ENCODE measurements around the gene PRKN. TPM values are rescaled to one million over a fixed set of nuclear protein-coding genes. Genes with fewer than 3 reads are reported as not detected.

The PRKN gene
- total RNA-seq, 1 donor from 2014 or later = 0.91 TPM

DNA sequence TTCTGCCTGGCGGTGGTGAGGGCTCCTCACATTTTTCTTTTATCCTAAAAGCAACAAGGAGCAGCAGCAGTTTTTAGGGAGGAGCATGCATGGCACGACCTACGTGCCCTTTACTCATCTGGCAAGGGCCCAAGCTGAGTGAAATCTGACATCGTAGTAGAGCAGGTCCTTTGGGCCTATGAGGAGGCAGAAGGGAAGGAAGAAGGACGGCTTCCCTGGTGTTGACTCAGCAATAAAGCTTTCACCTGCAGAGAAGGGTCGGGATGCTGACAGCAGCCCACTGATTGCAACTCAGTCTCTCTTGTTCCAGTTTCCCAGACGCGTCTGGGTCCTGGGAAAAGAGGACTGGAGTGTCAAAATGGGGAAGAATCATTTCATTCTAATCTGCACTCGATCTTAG lies 1044.6 kb downstream of the PRKN start:
- intact Hi-C loops (cut with micrococcal nuclease) = no loop called here

DNA sequence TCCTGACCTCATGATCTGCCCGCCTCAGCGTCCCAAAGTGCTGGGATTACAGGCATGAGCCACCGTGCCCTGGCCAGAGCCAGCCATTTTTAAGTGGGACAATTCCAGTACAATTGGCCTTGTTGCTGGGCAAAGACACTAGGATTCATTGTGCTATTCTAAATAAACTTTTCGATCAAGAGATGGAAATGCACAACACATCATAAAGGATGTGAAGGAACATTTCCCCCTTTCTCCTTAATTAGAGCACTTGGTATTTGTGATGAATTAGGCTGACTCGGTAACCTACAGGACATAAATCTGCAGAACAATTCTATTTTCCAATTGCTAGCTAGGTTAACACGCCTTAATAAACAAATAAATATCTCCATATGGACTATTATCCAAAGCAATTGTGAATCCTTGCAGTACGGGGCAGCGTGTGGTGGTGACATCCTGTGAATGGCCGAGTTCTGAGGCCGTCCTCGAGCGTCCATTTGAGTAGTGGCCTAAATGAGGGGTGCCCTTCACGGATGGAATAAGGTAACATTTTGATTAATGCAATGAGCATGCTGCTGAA lies 1047.5 kb downstream of the PRKN start:
- intact Hi-C loops (cut with micrococcal nuclease) = no loop called here

DNA sequence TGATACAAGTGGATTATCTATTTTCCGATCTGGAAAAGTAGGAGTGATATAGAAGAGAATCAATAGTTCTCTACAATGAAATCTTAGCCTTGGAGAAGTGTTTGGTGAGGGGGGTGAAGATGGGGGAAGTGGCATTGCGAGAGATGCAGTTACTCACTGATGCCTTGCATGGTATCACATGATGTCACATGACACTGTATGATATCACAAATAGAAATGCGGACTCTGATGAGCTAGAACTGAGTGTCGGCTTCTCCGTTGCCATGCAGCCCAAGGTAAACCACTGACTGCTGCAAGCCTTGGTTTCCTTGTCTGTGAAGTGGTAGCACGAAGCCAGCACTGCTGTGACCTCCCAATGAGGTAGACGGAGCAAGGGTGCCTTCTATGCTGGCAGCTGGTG lies 1050.4 kb downstream of the PRKN start:
- intact Hi-C loops (cut with micrococcal nuclease) = no loop called here

DNA sequence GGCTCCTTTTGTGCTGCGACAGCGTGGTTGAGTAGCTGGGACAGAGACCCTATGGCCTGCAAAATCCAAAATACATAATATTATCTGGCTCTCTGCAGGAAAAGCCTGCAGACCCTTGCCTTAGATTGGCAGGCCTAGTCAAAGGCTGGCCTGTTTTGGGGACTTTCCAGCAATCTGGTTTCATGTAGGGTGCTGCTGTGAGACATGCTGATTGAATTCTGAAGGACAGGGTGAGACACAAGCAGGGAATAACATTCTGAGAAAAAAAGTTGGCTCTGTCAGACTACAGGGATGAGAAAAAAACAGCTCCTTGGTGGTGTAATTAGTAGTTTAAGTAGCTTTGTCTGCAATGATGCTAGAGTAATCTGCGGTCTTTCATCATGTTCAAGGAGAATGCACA lies 1051.0 kb downstream of the PRKN start:
- intact Hi-C loops (cut with micrococcal nuclease) = no loop called here

DNA sequence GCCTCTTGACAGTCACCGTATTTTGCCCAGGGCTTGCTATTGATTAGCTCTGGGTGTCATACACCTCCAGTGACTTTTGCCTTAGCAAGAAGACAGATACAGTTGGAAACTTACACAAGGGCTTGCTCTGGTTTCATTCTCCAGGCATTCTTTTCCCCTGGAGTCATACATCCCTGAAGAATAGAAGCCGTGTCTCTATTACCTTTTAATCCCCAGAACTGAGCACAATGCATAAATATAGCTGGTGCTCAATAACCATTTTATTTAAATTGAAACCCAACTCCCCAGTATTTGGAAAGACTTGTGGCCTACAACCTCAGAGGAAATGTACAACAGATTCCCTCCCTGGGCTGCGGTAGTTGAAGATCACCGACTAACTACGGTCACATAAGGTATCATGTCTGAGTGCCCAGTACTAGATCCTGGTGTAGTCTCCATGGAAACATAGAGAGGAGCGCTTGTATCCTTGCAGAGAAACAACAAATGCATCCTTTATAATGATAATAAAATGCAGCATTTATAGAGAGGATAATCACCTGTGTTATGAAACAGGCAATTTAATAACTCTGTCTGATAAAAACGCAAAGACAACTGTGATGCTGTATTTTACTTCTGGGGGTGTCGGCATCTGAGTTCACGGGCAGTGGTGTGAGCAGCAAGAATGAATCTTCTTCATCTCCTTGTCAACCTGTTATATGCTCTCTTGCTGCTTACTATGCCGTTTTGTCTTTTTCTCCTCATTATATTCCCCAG lies 1052.5 kb downstream of the PRKN start:
- intact Hi-C loops (cut with micrococcal nuclease) = no loop called here

DNA sequence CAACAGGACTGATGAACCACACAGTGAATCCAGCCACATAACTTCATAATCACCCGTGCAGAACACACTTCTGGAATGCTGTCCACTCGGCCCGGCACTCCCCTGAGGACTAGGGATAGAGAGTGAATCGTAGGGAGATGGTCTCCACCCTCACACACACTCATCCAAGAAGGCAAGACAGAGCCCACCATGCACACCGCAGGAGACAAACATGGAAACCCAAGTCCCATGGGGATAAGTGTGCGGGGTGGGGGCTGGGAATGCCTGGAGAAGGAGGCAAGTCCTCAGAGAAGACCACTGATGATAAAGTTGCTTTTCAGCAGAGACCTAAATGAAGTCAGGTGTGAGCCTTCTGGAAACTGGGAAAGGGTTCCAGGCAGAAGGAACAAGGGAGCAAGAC lies 1054.5 kb downstream of the PRKN start:
- intact Hi-C loops (cut with micrococcal nuclease) = no loop called here

DNA sequence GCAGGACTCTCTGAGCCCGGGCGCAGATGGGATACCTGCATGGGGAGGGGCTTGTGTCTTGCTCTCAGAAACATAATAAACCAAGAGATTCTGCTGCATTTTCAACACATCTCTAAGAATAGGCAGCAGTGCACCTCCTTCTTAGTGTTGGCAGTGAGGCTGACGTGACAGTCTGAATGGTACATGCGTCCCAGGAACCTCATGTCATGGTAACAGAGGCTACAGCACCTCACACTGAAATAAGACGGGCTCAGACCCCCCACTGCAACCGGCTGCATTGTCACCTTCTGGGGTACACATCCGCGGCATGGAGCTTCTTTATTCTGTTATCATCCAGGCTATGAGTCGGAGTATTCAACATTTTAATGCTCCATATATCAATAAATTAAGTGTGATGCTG lies 1056.4 kb downstream of the PRKN start:
- intact Hi-C loops (cut with micrococcal nuclease) = no loop called here

DNA sequence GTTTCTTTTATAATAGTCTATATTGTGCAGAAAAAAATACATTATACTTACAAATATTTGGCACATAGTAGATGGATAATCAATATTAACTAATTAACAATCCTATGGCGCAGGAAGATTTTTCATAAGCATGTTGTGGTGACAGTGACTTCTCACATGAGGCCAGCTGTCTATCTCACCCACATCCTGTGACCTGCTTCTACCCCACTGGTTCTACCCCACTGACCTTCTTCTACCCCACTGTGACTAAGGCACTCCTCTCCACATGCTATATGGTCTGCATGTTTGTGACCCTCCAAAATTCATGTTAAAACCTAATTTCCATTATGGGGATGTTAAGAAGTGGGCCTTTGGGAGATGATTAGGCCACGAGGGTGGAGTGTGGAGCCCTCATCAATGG lies 1058.9 kb downstream of the PRKN start:
- intact Hi-C loops (cut with micrococcal nuclease) = no loop called here

DNA sequence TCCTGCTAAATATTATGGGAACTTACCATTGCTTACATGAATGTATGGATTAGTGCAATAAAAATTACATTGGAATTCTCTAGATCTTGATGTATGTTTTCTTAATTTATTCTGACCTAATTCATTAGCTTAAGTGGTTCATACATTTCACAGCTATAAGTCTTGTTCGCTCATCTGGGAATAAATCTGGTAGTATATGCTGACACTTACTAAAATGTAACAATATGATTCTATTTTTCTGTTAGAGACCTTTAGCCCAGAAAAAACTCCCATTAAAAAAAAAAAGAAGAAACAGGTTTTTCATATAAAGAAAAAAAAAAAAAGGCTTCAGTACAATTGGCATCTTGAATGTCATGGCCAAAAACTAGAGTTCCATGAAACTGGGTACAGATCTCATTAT lies 1059.6 kb downstream of the PRKN start:
- intact Hi-C loops (cut with micrococcal nuclease) = no loop called here

DNA sequence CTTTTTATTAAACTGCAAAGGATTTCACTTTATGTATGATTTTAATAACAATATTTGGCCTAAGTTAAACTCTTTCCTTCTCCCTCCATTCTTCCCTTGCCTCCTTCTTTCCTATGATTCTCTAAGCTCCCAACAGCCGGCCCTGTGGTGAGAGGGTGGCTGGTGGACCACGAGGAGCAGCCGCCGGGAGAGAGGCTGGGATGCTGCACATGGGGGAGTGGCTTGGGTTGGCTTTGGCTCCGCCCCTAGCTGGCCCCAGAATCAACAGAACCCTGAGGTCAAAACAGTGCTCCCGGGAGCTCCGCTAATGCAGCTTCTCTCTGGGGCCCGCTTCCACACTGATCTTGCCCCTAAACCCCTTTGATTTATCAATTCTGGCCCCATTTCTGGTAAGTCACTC lies 1063.9 kb downstream of the PRKN start:
- intact Hi-C loops (cut with micrococcal nuclease) = no loop called here

DNA sequence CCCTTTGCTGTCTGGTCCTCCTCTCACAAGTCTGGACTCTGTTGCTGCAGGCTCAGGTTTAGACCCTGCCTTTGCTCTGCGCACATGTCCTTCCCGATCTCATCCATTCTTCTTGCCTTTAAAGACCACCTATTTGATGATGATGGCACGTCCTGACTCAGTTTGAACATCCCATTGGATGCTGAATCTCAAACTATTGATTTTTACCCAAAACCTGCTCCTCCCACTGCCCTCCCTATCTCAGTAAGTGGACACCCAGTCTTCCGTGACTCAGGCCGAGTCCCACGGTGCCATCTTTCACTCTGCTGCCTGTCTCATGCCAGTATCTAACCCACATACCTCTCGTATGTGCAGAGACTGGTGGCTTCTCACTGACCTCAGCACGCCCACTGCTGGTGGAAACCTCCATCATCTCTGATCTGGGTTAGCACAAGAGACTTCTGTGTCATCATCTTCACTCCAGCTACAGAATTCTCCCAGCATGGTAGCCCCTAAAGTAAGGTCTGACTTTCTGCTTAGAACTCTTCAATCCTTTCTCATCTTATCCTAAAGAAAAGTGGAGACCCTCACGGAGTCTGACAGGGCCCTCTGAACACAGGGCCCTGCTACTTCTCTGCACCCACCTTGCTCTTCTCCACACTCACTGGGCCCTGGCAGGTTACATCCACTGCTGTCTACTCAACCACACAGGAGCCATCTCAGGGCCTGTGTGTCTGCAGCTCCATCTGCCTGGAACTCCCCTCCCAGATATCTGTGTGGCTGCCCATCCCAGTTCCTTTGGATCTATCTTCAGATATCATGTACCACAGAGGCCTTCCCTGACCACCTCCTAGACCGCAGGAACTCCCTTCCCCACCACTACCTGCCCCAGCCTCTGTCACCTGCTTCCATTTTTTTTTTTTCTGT lies 1066.6 kb downstream of the PRKN start:
- intact Hi-C loops (cut with micrococcal nuclease) = no loop called here

DNA sequence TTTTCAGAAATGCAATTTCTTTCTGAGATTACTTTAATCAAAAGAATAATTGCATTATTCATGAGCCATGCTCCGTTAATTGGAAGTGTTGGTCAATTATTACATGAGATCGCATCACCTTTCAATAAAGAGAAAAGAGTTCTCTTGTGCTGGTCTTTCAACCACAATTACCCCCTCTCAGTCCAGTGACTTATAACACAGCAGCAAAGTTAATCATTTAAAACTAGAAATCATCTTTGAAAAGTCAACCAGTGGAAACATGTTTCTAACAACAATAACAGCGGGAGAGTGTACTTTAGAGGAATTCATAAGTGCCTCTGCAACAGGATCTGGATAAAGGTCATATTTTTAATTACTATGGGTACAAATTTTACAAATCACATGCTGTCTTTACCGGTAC lies 1069.4 kb downstream of the PRKN start:
- intact Hi-C loops (cut with micrococcal nuclease) = no loop called here

DNA sequence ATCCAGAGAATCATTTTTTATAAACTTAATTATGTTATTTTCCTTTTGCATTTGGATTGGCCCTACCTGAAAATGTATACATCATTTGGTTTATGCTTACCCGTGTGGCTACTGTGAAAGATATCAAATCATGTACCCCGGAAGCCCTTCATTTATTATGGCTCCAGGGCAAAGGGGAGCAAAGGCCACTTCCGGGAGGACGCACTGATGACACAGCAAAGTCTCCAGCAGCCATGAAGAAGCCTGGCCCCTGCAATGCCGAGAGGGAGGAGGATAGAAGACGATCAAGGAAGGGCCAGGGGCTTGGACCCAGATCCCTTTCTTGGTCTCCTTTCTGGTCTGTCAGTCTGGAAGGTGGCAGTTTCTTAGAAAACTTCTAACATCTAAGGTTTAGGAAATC lies 1073.4 kb downstream of the PRKN start:
- intact Hi-C loops (cut with micrococcal nuclease) = no loop called here

DNA sequence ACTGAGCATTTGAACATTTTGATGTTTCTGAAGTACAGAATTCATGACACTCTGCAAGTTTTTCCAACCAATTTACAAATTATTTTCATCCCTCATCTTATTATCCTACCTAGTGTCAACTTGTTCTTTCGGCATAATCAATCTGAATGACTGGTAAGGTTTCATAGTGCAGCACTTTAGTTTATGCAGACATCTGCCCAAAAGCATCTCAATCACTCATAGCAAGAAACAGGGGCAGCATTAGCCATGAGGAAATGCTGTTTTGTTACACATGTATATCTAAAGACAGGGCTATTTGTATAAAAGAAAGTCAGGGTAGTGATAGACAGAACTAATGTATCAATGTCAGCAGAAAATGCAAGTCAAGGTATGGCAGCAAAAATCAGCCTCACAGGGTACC lies 1075.6 kb downstream of the PRKN start:
- intact Hi-C loops (cut with micrococcal nuclease) = no loop called here

DNA sequence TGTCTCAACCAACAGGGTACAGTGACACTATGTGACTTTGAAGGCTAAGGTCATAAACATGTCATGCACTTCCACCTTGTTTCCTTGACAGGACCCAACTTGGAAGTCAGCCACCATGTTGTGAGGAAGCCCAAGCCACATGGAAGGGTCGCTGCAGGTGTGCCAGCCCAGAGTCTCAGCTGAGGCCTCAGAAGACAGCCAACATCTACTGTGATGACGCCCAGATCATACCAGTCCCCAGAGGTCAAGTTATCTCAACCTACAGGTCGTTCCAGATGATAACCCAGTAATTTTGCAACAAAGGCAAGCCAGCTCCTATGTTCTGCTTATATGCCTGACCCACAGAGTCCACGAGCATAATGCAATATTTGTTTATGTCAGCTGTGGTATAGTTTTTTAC lies 1077.7 kb downstream of the PRKN start:
- intact Hi-C loops (cut with micrococcal nuclease) = no loop called here

DNA sequence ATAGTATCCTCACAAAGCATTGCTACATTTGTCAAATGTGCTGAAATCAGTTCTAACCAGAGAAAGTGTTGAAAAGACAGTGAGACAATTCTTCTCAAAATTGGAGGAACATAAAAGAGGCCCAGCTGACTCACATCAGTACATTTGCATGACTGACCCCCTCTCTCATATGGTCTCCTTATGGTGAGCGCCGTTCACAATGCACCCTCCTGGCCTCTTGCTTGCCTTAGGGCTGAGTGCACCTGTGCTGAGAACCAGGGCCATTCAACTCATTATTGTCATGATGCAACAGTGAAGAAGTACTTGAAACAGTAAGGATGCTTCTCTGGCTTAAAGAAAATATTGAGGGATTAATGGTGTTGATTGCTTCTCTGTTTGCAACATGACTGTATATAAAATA lies 1078.5 kb downstream of the PRKN start:
- intact Hi-C loops (cut with micrococcal nuclease) = no loop called here

DNA sequence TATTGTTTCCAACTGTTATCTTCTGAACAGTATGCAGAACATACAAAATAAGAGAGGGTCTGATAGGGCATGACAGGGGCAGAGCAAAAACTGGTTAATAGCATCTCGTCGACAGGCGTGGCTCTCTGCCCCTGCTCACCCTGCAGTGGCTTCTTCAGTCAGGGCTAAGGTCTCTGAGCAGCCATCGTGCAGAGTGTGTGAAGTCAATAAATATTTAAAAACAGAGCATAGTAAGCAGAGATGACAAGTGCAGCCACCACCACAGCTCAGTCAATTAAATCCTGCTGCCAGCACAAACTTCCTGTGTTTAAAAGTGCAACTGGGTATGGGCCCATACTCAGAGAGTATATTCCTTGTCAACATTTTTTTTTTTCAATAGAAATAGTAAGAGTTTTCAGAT lies 1080.3 kb downstream of the PRKN start:
- intact Hi-C loops (cut with micrococcal nuclease) = no loop called here

DNA sequence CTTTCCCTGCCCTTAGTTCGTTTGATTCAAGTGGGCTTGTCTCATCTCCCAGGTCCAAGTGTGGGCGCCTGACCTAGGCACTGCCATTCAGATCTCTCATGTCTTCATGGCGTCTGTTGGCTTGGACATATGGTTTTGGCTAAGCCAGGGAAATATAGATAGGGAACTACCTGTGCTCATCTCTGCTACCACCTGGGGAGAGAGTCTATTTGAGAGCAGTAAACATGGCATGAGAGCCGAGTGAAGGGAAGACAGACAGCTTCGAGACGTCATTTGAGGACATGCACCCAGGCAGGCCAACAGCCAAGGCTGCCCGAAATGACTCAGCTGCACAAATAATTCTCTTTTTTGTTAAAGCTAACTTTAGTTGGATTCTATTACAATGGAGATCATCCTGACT lies 1083.0 kb downstream of the PRKN start:
- intact Hi-C loops (cut with micrococcal nuclease) = no loop called here

DNA sequence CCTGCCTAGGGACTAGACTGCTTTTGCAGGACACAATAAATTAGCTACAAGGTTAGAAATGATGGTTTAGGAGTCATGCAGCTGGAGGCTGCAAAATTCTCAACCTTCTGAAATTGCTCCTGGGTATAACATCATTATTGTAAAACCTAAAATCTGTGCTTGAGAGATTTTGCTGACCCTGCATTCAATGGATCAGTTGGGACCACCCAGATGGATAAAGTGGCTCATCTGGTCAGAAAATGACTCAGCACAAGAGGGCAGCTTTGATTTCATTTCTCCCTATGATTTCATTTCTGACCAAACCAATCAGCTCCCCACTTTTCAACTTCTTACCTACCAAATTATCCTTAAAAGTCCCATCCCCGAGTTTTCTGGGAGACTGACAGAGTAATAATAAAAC lies 1086.4 kb downstream of the PRKN start:
- intact Hi-C loops (cut with micrococcal nuclease) = no loop called here

DNA sequence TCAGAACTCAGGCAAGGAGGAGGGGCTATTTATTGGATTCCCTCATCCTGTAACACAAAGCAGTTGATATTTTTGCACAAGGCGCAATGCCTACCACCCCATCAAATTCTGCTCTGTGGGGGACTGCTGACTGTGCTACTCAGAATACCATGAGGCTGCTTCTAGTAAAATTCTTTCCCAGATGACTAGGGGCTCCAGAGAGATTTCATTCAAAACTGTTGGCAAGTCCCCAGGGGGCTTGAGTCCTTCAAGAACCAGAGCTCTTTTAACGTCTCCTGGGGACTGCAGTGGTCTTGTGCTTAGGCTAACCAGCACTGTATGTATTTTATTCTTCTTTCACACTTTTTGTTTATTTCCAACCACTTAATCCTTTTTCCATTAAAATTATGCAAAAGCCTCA lies 1087.8 kb downstream of the PRKN start:
- intact Hi-C loops (cut with micrococcal nuclease) = no loop called here

DNA sequence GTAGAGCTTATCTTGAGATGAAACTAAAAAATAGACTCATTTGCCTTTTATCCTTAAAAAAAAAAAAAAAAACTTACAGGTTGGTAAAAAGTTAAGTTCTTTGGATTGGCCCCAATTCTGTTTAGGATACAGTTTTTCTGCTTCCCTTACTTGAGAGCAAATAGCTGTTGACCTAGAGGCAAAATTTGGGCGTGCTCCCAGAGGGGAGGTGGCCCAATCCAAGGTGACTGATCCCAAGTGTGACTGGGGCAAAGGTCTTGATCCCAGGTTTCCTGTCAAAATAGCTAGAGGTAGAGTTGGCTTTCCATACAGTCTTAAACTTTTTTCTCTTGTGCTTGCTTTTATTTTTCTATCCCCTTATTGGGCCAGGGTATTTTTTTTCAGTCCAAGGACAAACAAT lies 1089.9 kb downstream of the PRKN start:
- intact Hi-C loops (cut with micrococcal nuclease) = no loop called here

DNA sequence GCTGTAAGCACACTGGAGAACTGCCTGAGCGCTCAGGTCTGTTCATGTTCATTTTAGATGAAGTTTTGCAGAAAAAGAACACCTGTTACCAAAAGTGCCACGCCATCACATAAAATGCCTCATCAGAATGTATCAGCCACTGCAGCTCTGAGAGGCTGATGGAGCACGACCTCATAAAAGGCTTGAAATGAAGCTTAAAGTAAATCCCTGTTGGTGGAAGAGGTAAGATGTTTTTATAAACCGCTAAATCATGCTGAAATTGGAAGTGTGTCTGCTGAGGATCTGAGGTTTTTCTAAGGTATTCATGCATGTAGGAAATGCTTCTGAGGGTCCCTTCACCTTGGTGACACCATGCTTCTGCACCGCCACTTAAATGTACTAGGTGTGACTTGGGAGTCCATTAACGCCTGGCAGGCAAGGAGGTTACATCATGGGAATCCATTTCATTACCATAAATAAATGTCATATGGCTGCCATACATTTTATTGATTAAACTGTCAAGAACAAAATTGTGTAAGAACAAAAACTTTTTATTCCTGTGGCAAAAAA lies 1090.6 kb downstream of the PRKN start:
- intact Hi-C loops (cut with micrococcal nuclease) = no loop called here
